ENCODE results near the gene IVD. TPM values are rescaled to one million over a fixed set of nuclear protein-coding genes. Genes with fewer than 3 reads are reported as not detected.

IVD gene
- total RNA-seq, 1 experiment from 2014 or later = 93.1 TPM

DNA sequence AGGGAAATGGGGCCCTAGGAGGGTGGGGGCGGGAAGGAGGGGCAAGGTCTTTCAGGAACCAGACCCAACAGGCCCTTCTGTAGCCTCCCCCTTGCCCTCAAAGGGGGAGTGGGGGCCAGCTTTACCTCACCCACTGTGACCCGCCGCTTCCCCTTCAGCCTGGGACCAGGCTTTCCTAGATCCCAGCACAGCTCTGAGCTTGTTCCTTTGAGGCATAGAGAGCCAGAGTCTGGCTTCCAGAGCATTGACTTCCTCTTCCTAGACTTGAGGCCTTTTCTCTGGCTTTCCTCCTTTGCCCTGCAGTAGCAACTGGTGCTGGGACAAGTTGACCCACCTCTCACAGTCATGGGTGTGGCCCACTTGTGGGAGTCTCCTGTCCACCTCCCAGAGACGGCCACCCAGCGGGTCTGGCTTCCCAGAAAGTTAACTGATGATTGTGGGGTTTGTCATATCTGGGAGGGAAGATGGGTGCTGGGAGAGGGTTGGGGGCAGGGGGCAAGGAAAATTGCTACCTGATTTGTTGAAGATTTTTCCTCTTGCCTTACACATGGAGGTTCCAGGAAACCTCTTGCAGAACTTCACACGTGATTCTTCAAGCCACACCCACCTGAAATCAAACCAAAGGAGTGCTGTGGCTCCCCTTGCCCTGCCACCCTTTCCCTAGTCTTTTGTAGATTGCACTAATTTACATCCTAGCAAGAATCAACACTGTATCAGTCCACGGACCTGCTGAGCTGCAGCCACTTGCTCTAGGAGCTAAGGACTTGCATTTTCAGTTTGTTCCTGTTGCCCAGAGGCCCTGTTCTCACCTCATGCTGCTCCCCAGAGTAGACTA is 61.0 kb downstream of the IVD start:
- H2BK120ac ChIP-seq (ENCODE audit: low read depth, low read length, poor library complexity, severe bottlenecking) = no peak overlapping the region
- no peaks in the 10 kb centered on the region; the same call in 1 of the 2 replicates for H3K4me1 ChIP-seq (ENCODE audit: insufficient read depth, low read length)
- no peak overlapping the region for H3K4ac ChIP-seq (ENCODE audit: low read depth, low read length)
- no peak overlapping the region for H3K56ac ChIP-seq (ENCODE audit: insufficient read length, low read depth, low read length)
- WGBS (ENCODE audit: extremely low coverage, insufficient read length, low lambda C conversion rate) = no CpG with 5 or more reads among the region's 7 CpGs
- H3K9me3 ChIP-seq (ENCODE audit: control insufficient read depth, low read depth, low read length) = no peaks in the 10 kb centered on the region
- H2BK5ac ChIP-seq (ENCODE audit: insufficient read length, low read length) = no peak overlapping the region
- no peak overlapping the region for H3K4me2 ChIP-seq (ENCODE audit: insufficient read depth, insufficient read length, low read length)
- no peak for DNase-seq
- peaks cover 8 to 12% of the 10 kb centered on the region in 2 experiments for H3K4me1 Mint-ChIP-seq
- H3K9me3 Mint-ChIP-seq = no peaks in the 10 kb centered on the region
- no peak overlapping the region for H3K23ac ChIP-seq (ENCODE audit: insufficient read length, low read depth, low read length)
- TF ChIP-seq, protein P1, sequence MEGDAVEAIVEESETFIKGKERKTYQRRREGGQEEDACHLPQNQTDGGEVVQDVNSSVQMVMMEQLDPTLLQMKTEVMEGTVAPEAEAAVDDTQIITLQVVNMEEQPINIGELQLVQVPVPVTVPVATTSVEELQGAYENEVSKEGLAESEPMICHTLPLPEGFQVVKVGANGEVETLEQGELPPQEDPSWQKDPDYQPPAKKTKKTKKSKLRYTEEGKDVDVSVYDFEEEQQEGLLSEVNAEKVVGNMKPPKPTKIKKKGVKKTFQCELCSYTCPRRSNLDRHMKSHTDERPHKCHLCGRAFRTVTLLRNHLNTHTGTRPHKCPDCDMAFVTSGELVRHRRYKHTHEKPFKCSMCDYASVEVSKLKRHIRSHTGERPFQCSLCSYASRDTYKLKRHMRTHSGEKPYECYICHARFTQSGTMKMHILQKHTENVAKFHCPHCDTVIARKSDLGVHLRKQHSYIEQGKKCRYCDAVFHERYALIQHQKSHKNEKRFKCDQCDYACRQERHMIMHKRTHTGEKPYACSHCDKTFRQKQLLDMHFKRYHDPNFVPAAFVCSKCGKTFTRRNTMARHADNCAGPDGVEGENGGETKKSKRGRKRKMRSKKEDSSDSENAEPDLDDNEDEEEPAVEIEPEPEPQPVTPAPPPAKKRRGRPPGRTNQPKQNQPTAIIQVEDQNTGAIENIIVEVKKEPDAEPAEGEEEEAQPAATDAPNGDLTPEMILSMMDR (conservative IDR thresholded peaks at IDR 0.05) = no peak
- no peak overlapping the region; the same call in 1 of the 2 replicates for H3K14ac ChIP-seq (ENCODE audit: insufficient read depth, low read length)
- H3K27me3 ChIP-seq (ENCODE audit: insufficient read depth, low read length) = no peaks in the 10 kb centered on the region
- H3T11ph ChIP-seq (ENCODE audit: low read length) = no peak overlapping the region
- no peak overlapping the region for H2BK12ac ChIP-seq (ENCODE audit: insufficient read length, low read depth, low read length)
- H3K27me3 Mint-ChIP-seq (ENCODE audit: low read depth) = no peaks in the 10 kb centered on the region
- H4K5ac ChIP-seq (ENCODE audit: insufficient read length, low read depth, low read length) = no peak overlapping the region
- no peak overlapping the region for H2AFZ ChIP-seq (ENCODE audit: low read length)
- no peaks in the 10 kb centered on the region for H3K79me1 ChIP-seq (ENCODE audit: insufficient read depth, low read depth, low read length, poor library complexity, severe bottlenecking)
- H2BK15ac ChIP-seq (ENCODE audit: low read depth, low read length) = no peak overlapping the region
- H3K79me2 ChIP-seq (ENCODE audit: insufficient read depth, low read length) = no peaks in the 10 kb centered on the region
- H4K8ac ChIP-seq (replicated peaks; ENCODE audit: insufficient read length, low read depth, low read length) = no peak overlapping the region
- no peak overlapping the region for H3K27ac ChIP-seq (ENCODE audit: insufficient read length, low read depth, low read length)
- peak overlapping the region in 2 of 3 experiments; percentile 39 to 75; a peak in 1 of 7 replicates for H3K27ac Mint-ChIP-seq
- H2AK5ac ChIP-seq (ENCODE audit: insufficient read length, low read length) = no peak overlapping the region
- peaks cover 23 to 52% (median 49%) of the 10 kb centered on the region in 3 experiments; a peak in 6 of 7 replicates for H3K36me3 Mint-ChIP-seq (ENCODE audit: insufficient read depth in 1 of 3, low read depth in 3 of 3)
- peaks cover 2% of the 10 kb centered on the region for H4K20me1 ChIP-seq (ENCODE audit: control insufficient read depth, insufficient read depth, insufficient read length)
- no peak overlapping the region for H2BK20ac ChIP-seq (ENCODE audit: low read depth, low read length, poor library complexity, severe bottlenecking)
- peaks cover 7% of the 10 kb centered on the region for H3K23me2 ChIP-seq (ENCODE audit: insufficient read length, low read depth, low read length, poor library complexity, severe bottlenecking)
- no peak overlapping the region for H3K9ac ChIP-seq (ENCODE audit: extremely low read depth, insufficient read length, low read length)
- no peak overlapping the region for H4K91ac ChIP-seq (ENCODE audit: insufficient read length, low read depth, low read length)
- H3K4me3 Mint-ChIP-seq = no peak overlapping the region; a peak in 1 of 5 replicates
- no peak overlapping the region for H3K18ac ChIP-seq (ENCODE audit: insufficient read length, low read depth, low read length)
